Measurements from ENCODE around the gene ITPR1. TPM values are rescaled to one million over a fixed set of nuclear protein-coding genes. Genes with fewer than 3 reads are reported as not detected.
A peak's percentile ranks its signal among the peaks of the same experiment; 100 is the strongest.

Gene ITPR1
- total and polyA plus RNA-seq, 10 of the 15 experiments (the other 5 are each of a cell fraction or from before 2014, with no cell fraction given): 12.2 to 239 (median 28.4) TPM

DNA sequence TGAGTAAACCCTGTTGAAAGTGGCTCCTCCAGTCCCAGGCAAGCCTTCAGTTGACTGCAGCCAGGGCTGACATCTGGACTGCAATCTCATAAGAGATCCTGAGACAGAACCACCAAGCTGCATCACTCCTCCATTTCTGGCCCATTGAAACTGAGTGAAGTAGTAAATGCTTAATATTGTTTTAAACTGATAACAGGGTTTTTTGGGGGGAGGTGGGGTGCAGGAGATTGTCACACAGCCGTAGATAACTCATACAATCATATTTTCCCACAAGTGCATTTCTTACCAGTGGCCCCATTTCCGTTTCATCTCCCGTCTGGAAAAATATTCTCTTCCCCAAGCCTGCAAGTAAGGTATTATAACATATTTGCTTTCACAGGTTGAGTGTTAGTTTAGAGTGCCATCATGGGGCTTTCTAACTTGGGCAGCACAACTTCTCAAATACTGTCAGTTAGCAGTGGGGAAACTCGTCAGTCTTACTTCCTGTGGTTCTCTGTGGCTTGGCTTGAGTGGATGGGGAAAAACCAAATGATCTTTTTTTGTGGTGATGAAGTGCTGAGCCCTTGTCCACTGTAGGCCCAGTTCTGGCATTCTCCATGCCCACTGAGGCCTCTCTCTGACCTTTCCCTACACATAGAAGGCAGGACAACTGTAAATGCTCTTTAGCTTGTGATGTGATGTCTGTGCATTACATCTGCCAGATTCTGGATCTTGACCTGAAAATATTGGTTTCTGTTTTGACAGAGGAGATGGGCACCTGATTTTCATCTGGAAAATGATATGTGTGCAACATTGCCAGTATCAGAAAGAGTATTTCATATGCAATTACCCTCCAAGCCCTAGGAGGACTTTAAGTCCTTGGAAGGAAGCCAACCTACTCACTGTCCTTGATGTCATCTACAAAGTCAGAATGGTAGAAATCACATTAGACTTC, 396.0 kb downstream of the ITPR1 start (continued):
- TF ChIP-seq, protein P1, sequence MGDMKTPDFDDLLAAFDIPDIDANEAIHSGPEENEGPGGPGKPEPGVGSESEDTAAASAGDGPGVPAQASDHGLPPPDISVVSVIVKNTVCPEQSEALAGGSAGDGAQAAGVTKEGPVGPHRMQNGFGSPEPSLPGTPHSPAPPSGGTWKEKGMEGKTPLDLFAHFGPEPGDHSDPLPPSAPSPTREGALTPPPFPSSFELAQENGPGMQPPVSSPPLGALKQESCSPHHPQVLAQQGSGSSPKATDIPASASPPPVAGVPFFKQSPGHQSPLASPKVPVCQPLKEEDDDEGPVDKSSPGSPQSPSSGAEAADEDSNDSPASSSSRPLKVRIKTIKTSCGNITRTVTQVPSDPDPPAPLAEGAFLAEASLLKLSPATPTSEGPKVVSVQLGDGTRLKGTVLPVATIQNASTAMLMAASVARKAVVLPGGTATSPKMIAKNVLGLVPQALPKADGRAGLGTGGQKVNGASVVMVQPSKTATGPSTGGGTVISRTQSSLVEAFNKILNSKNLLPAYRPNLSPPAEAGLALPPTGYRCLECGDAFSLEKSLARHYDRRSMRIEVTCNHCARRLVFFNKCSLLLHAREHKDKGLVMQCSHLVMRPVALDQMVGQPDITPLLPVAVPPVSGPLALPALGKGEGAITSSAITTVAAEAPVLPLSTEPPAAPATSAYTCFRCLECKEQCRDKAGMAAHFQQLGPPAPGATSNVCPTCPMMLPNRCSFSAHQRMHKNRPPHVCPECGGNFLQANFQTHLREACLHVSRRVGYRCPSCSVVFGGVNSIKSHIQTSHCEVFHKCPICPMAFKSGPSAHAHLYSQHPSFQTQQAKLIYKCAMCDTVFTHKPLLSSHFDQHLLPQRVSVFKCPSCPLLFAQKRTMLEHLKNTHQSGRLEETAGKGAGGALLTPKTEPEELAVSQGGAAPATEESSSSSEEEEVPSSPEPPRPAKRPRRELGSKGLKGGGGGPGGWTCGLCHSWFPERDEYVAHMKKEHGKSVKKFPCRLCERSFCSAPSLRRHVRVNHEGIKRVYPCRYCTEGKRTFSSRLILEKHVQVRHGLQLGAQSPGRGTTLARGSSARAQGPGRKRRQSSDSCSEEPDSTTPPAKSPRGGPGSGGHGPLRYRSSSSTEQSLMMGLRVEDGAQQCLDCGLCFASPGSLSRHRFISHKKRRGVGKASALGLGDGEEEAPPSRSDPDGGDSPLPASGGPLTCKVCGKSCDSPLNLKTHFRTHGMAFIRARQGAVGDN (IDR thresholded peaks at IDR 0.05): peak; percentile 77
- 0 out of 2 replicates have a peak, but pooled peaks have one; percentile 11 for TF ChIP-seq TAF1 (IDR thresholded peaks at IDR 0.05; ENCODE audit: borderline replicate concordance, low read depth, low read length)
- peak in 1 of 2 experiments; percentile 86; a peak in 2 of 4 replicates for TF ChIP-seq ETV6 (conservative IDR thresholded peaks at IDR 0.05 in 1 of 2, IDR thresholded peaks at IDR 0.05 in 1 of 2; ENCODE audit: borderline replicate concordance in 1 of 2, low read depth in 1 of 2)
- peak; percentile 95 for TF ChIP-seq EED (IDR thresholded peaks at IDR 0.05; ENCODE audit: low read depth)
- TF ChIP-seq SUPT20H (IDR thresholded peaks at IDR 0.05; ENCODE audit: borderline replicate concordance, control insufficient read depth, low read depth, low read length): no peak
- TF ChIP-seq NFXL1 (IDR thresholded peaks at IDR 0.05; ENCODE audit: borderline replicate concordance): no peak
- TF ChIP-seq ZNF207 (IDR thresholded peaks at IDR 0.05; ENCODE audit: borderline replicate concordance): no peak
- TF ChIP-seq ZNF217 (IDR thresholded peaks at IDR 0.05): peak; percentile 67
- TF ChIP-seq HDAC2 (IDR thresholded peaks at IDR 0.05): no peak
- TF ChIP-seq BCL11A (IDR thresholded peaks at IDR 0.05; ENCODE audit: low read depth, low read length): peak; percentile 79; the same call in 1 of the 2 replicates
- no peak for TF ChIP-seq ZZZ3 (IDR thresholded peaks at IDR 0.05; ENCODE audit: control insufficient read depth, insufficient read length, low read depth)
- TF ChIP-seq SIX5 (IDR thresholded peaks at IDR 0.05; ENCODE audit: low read depth, low read length, severe bottlenecking): no peak
- peak; percentile 66 for TF ChIP-seq MEF2A (IDR thresholded peaks at IDR 0.05; ENCODE audit: insufficient read depth, low read depth, low read length)
- TF ChIP-seq TCF7 (IDR thresholded peaks at IDR 0.05; ENCODE audit: borderline replicate concordance): peak; percentile 62; the same call in 1 of the 2 replicates
- TF ChIP-seq MTA2 (IDR thresholded peaks at IDR 0.05; ENCODE audit: low read depth): peak; percentile 87
- TF ChIP-seq SMC3 (IDR thresholded peaks at IDR 0.05; ENCODE audit: borderline replicate concordance, low read length): peak; percentile 36; the same call in 1 of the 2 replicates

Measured in GM12878 (cell line).